T-helper 1 cell (primary cell): ENCODE measurements around the gene RAB3GAP1.
"Not testable (repeated sequence)": the region's sequence is repeated elsewhere in the genome, so short reads cannot be mapped to it uniquely, and the experiment has no call there.

Source experiments
- DNase-seq, 5 donors: peaks; one replicate each; pipeline ENCODE4 v3.0.0-alpha.2; 2012 to 2020
- total RNA-seq, 4 donors: gene quantifications; one replicate each; lab custom pipeline; 2026; lab: John Stamatoyannopoulos, UW

Gene RAB3GAP1
- 82.7 to 117 (median 108) reads per million in 4 donors for total RNA-seq

DNA sequence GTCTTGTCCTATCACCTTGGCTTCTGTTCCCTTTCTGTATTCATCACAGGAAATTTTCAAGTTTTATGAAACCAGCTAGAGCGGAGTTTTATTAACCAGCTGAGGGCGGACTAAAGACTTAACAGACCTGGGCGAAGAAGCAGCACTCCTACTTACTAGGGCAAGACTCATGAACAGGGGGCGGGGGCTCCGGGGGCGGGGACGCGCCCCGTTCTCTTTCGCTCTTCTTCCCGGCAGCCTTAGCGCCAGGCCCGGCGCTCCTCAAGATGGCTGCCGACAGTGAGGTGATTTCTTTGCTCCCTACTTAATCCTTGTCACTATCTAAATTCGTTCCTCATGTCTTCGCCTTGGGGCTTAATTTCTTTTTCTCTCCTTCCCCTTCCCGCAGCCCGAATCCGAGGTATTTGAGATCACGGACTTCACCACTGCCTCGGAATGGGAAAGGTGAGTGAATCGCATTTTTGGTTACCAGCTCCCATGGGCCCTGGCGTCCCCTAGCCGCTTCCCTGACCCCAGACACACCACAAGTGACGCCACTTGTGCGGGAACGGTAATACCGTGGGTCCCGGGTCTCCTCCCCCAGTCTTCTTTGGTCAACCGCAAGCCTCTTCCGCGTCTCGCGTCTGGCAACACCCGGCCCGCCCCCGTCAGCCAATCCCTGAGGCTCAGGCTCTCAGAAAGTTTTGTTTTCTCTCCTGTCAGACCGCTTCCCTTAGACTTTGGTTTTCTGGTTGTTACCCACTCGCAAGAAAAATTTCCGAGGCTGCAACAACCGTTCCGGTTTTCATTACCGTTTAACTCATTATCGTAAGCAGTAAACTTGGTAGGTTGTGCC, at the start of gene RAB3GAP1:
RAB3GAP1 (plus strand) TSS at position 251 of the 835 bp plus-strand sequence; CDS start at position 267, 16 bp downstream.
- peak; percentile 82 to 98 (median 89) for DNase-seq

DNA sequence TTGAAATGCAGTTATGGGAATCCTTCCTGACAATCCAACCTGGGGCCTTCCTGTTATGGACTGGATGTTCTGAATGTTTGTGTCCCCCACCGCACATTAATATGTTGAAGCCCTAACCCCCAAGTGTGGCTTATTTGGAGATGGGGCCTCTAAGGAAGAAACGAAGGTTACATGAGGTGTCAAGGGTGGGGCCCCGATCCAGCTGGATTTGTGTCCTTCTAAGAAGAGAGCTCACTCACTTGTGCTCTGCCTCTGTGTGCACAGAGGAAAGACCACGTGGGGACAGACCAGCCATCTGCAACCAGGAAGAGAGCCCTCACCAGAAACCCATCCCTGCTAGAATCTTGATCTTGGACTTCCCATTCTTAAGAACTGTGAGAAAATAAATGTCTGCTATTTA, 49.3 kb upstream of the RAB3GAP1 start:
- no peak for DNase-seq

DNA sequence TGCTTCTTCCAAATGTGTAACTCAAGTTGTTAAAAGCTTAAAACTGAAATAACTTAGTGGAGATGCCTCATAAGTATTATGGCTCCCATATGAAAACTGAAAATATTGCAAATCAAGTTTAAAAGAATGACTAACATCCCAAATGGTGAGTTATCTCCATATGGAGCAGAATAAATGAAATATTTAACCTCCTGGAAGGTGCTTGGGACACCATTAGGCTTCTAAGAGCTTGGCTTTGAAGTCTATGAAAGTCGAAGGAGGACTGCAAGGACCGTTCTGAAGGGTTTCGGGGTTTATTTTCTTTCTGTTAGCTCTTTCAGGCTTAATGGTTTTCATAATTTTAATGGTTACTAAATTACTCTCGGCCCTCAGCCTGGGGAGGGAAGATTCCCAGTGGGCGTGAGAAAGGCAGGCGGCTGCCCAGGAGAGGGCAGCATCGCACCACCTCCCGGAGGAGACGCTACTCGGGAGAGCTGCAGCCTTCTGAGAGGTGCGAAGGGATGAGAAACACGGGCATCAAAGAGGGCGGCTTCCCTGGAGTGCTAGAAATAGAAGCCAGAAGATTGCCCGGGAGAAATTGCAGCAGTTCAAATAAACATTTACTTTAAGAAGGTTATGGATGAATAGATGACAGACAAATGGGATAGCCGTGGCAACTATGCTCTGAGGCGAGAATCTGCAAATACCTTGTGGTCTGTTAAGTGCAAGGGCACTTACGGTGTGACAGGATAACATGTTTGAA, 47.9 kb upstream of the RAB3GAP1 start:
- peak; percentile 31 to 61 (median 60) for DNase-seq

DNA sequence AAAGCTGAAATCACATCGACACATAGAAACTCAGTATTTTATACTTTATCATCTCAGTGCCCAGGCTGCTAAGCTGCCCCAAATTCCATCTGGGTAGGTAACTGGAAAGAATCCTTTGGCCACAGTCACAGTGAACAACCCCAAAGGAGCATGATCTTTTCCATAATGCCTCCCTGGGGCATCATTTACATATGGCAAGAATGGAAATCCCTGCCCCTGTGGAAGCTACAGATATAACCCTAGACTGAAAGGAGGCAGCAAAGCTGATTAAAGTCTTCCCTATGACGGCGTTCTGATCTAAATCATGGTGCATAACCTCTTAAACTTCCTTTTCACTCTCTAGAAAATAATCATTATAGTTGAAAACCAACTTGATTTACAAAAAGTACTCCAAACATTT, 46.3 kb upstream of the RAB3GAP1 start:
- no peak for DNase-seq

DNA sequence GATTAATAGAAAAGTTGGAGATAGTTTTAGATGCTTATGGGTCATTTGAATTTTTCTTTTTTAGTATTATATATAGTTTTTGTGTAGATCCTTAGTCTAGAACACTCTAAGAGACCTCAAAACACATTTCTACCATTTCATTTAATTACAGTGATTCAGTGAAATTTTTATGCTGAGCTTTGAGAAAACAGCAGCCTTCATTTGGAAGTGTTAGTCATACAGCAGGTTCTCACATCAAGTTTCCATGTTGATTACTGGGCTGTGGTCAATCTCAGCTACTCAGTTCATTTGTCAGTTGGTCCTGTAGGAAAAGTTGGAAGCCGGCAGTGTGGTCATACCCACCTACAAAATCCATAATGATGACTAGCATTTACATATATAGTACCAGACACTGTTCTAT, 42.8 kb upstream of the RAB3GAP1 start:
- no peak for DNase-seq

DNA sequence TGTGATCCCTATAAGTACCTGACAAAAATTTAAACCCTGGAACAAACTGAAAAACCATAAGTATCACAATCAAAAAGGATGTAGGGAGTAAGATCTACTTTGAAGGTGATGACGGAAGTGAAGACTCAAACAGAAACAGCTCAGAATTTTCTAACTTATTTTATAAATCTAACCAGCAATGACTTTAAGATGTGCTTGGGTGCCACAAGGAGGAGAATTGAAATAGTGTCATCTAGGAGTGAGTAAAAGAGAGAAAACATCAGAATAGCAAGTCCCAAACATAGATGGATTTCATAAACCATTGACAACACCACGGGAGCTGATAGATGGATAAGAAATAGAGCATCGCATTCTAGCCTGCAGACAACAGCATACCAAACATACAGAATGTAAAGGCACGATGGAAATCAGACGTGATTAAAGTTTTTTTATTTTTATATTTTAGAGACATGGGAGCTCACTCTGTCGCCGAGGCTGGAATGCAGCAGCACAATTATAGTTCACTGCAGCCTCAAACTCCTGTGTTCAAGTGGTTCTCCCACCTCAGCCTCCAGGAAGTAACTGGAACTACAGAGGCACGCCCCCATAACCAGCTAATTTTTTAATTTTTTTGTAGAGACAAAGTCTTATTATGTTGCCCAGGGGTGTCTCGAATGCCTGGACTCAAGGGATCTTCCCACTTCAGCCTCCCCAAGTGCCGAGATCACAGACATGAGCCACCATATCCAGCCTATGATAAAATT, 41.7 kb upstream of the RAB3GAP1 start:
- DNase-seq, result peak in 1 of 5 donors; percentile 18

DNA sequence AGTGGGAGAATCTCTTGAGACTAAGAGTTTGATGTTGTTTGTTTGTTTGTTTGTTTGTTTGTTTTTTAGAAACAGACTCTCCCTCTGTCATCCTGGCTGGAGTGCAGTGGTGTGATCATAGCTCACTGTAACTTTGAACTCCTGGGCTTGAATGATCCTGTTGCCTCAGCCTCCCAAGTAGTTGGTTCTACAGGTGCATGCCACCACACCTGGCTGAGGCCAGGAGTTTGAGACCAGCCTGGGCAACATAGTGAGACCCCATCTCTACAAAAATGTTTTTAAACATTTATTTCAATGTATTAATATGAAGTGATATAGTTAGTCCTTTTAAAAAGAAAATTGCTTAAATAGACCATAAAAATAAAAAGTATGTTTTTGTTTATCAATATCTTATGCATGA, 40.5 kb upstream of the RAB3GAP1 start:
- DNase-seq, result no peak

DNA sequence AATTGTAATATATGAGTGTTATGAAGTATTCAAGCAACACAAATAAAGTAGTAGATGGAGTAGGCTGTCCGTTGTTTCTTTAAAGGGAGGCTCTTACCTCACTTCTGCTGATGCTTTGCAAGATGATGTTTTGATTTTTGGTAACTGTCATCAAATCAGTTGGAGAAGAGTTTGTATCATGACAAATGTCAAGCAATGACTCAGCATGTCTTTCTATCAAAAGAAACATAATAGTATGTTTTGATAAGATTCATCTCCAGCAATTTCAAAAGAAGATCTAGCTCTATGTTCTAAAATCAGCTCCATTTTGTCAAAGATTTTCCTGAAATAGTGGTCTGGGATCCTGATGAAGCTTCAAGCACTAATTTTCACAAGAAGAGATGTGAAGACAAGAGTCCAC, 30.5 kb upstream of the RAB3GAP1 start:
- DNase-seq, result no peak

DNA sequence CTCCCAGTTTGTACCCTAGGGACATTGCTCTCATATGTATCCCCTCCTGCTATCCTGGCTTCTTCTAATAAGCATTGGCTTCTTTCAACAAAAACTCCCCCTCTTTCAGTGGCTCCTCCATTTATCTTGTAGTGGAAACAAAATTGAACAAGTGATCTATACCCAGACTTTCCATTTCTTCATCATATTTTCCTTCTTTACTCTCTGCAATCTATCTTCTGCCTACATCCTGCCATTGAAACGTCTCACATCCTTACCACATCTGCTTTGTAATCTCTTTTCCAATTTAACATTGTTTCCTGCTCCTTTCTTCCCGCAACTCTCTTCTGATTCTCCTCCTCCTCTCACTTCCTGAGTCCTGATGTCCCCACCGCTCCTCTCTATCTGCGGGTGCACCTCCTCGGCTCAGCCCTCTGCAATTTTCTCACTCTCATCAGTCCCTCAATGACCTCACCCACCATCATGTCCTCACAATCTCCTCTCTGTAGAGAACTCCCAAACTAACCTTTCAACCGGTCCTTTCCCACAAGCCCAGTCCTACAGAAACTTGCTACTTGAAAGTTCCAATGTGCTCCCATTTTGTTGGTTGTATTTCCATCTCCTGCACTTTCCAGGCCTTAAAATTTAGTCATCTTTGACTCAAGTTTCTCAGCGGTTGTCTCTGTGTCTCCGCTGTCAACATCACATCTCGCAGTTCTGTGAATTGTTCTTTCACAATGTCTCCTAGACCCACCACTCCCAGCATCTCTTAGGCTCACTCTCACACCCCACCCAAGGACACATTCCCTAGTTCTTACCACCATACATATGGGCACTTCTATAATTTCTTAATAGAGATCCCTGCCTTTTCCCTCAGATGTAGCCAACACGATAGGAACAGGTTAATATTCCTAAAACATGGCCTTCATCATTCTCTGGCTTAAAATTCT, 28.9 kb upstream of the RAB3GAP1 start:
- DNase-seq, result no peak

DNA sequence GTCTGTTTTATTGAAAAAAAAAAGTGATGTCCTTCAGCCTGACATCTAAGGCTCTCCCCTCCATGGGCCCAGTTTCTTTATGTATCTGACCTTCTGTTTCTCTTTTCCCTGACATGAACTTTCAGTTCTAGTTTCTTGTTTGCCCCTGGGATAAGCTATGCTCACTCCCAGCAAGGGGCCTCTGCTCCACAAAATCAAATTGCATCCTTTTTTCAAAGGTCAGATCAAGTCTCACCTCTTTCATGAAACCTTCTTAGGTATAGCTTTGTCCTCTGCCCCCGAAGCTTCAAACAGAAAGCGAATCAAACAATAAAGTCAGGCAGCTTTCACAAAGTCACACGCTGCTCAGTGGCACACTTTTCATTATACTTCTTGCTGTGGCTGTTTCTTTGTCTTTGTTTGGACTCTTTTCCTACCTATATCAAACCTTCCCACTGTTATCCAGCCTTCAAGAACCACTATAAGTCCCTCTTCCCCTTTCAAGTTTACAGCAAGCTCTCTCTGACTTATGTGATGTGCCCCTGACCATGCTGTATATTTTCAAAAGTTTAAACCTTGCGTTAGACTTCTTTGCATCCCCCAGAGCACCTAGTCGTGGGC, 28.1 kb upstream of the RAB3GAP1 start:
- DNase-seq, result no peak

DNA sequence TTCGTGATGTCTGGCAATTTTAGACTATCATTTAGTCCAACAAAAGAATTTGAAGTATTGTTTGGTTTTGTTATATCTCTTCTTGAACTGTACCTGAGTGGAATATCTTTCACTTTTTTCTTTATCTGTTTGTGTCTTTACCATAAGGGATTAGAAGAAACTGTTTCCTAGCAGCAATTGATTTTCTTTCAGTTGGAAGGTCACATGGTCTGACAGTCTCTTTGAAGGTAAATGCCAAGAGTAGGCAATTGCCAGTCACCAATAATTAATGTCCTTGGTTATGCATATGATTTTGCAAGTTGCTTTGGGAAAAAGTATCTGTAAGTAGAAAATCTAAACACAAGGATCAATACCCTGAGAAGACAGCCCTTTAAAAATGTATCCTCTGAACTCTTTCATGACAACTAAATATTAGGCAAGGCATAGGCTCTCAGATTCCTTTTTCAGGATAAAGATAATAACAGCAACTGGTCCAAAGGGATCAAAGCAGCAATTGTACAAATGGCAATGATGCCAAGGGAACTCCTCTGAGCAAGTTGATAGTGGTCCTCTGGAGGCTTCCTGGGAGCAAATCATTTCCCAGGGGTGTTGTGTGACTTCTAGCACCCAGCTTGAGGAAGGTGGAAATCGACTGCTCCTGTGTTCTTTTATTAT, 22.5 kb upstream of the RAB3GAP1 start:
- DNase-seq, result no peak

DNA sequence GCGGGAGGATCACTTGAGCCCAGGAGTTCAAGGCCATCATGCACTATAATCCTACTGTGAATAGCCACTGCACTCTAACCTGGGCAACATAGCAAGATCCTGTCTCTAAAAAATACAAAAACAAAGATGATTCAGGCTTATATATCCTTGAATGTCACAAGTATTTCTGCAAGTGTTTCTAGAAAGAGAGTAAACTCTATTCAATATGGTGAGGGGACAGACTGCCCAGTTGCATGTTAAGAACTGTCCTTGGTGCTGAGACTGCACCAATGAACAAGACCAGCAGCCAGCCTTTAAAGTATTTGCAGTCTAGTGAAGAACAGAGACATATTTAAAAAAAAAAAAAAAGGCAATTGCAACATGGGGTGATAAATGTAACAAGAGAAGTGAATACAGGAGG, 21.3 kb upstream of the RAB3GAP1 start:
- DNase-seq, result no peak

DNA sequence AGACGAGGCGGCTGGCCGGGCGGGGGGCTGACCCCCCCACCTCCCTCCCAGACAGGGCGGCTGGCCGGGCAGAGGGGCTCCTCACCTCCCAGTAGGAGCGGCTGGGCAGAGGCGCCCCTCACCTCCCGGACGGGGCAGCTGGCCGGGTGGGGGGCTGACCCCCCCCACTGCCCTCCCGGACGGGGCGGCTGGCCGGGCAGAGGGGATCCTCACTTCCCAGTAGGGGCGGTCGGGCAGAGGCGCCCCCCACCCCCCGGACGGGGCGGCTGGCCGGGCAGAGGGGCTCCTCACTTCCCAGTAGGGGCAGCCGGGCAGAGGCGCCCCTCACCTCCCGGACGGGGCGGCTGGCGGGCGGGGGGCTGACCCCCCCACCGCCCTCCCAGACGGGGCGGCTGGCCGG, 18.9 kb upstream of the RAB3GAP1 start:
- not testable (repeated sequence) for DNase-seq

DNA sequence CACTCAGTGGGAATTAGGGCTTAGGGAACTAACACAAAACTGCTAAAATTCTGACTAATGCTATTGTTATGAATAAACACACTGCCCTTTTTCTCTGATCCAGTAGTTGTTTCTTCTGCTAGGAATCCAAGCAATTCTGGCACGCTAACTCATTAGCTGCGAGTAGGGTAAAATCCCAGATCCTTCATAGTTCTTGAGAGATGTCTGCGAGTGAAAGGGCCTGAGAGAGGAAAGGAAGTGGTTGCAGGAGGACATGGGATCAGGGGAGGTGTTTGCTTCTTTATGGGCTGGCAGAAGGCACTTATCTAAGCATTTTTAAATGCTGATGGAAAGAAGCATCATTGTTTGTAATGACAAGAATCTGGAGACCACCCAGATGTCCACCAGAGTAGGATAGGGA, 14.3 kb upstream of the RAB3GAP1 start:
- no peak for DNase-seq

DNA sequence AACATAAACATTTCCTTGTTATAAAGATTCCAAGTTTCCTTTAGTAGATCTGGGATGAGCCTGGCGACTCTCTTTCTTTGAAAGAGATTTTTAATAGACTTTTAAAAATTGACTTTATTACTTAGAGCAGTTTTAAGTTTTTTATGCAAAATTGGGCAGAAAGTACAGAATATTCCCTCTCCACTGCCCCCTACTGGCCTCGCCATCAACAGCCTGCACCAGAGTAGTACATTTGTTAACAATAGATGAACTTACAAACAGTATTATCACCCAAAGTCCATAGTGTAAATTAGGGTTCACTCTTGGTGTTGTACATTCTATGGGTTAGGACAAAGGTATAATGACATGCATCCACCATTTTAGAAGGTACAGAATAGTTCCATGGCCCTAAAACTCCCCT, 8.7 kb upstream of the RAB3GAP1 start:
- no peak for DNase-seq

DNA sequence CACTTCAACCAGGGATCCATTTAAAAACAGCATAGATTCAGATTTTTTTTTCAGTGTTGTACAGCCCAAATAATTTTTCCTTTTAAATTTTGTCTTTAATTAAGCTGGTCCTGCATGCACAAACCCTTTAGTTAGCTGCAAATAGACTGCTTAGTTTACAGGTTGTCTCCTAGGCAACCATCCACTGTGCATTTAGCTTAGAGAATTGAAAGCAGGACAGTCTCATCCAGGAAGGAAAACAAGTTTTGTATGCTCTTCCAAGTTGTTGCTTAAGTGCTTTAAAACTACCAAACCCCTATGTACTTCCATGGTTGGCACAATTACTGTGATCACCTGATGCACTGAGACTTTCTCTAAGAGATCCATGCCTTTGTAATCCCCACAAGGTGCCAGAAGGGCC, 4.8 kb upstream of the RAB3GAP1 start, which contains the start of gene MAP3K19:
MAP3K19 (minus strand) TSS at position 148 of the 400 bp plus-strand sequence. CDS start 22,800 bp downstream, outside the sequence.
- no peak for DNase-seq

DNA sequence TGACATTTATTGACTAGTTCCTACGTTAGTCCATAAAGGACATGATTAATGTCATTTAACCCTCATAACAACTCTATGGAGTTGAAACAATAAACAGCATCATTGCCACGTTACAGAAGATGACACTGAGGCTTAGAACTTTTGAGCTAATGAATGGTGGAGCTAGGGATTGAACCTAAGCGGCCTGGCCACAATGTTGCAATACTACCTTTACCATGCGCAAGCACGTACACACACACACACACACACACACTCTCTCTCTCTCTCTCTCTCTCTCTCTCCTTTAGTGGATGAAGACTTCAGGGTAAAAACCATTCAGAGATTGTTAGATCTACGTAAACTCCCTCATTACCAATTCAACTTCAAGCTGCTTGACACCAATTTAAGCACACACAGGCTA, 4.0 kb upstream of the RAB3GAP1 start:
- DNase-seq, result no peak

DNA sequence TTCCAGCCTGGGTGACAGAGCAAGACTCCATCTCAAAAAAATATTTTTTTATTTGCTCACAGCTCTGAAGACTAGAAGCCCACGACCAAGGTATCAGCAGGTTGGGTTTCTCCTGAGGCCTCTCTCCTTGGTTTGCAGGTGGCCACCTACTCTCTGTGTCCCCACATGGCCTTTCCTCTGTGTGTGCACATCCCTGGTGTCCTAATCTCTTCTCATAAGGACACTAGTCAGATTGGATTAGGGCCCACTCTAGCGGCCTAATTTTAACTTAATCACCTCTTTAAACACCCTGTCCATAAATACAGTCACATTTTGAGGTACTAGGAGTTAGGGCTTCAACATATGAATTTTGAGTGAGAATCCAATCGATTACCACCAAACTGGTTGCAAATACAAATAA, 2.0 kb upstream of the RAB3GAP1 start:
- no peak for DNase-seq

DNA sequence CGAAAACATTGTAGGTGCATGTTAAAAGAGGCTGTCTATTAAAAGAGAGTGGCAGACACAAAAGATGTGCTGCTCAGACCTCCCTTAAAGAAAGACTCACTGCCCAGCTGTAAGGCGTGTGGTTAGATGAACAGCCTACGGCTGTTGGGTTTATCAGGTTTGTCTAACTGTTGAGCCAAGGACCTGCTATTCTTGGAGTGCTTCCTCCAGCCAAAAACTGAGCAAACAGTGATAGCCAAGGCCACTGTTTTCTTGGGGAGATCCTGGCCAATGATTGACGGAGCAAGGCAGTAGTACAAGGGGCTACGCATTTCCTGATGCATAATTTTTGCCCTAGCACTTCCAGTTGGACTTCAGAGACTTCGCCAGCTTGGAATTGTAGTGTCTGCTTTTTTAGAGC, 1.4 kb upstream of the RAB3GAP1 start:
- DNase-seq, result no peak

DNA sequence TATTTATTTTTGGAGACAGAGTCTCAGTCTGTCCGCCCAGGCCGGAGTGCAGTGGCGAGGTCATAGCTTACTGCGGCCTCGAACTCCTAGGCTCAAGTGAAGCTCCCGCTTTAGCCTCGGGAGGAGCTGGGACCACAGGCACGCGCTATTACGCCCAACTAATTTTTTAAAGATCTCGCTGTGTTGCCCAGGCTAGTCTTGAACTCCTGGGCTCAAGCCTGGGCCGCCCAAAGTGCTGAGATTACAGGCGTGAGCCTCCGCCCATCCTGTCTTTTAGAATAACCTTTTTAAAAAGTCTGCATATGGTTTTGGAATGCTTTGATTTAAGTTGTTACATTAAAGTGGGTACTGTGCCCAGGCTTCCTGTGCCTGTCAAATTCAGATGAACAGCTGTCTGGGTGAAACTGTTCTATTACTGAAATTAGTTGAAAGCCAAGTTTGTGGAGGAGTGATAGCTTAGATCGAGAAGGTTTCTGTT, 944 bp downstream of the RAB3GAP1 start:
- peak in 2 of 5 donors; percentile 19 to 81 for DNase-seq
